ENCODE results near the gene TCN2.

DNA sequence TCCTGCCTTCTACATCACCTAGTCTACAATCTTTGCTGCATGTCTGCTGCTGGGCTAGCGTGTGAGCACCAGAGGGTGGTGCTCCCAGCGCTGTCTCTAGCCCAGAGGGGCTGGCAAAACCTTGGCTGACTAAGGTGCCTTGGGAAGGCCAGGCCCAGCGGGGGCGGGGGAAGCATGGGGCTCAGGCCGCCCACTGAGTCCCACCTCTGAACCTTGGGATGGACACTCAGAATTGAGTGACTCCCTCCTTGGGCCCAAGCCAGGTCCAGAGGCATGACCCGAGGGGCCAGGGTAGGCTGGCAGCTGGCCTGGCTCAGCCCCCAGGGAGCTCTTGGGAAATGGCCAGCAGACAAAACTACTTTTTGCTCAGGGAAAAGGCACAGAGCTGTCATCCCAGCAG, 24.9 kb upstream of the TCN2 start:
- TF ChIP-seq CTCF (IDR thresholded peaks at IDR 0.05) (no peak), REST (IDR thresholded peaks at IDR 0.05; ENCODE audit: insufficient read depth in 1 of 2, low read depth in 2 of 2, low read length in 1 of 2) (no peak)
